H4 (cell line): Measurements from ENCODE around the gene SPG11. TPM values are rescaled to one million over a fixed set of nuclear protein-coding genes. Genes with fewer than 3 reads are reported as not detected.

Experiments used
- DNase-seq: peaks from one replicate; pipeline ENCODE4 v3.0.0-alpha.2; 2015; ENCODE audit warnings: low spot score
- total RNA-seq: library from RNA; depleted of rRNA; stranded (reverse); fragments of >200 nt; shearing (Covaris generic); gene quantifications from 2 replicates; pipeline ENCODE4 v1.2.3, GENCODE V29; 2014; rRNA removed

The SPG11 gene
- total RNA-seq, 1 experiment from 2014 or later: 30.1 TPM

DNA sequence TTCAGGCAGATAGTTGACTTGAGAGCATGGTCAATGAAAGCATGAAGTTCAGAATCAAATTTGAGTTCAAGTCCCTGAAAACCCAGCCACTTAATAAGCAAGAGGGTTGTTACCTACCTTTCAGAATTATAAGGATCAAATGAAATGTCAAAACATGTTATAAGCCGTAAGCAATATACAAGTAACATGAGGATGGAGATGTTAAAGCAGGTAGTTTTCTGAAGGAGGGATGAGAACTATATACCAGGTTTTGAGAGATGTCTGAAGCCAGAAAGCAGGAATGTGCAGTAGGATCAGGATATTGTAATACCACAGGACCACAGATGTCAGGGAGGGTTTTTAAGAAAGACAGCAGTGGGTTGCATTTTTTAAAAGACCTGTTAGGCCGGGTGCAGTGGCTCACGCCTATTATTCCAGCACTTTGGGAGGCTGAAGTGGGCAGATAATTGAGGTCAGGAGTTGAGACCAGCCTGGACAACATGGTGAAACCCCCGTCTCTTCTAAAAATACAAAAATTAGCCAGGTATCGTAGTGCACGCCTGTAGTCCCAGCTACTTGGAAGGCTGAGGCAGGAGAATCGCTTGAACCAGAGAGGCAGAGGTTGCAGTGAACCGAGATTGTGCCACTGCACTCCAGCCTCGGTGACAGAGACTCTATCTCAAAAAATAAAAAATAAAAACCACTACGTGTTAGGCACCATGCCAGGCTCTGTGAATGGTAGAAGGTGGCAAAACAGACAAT, 133.4 kb downstream of the SPG11 start:
- DNase-seq: no peak

DNA sequence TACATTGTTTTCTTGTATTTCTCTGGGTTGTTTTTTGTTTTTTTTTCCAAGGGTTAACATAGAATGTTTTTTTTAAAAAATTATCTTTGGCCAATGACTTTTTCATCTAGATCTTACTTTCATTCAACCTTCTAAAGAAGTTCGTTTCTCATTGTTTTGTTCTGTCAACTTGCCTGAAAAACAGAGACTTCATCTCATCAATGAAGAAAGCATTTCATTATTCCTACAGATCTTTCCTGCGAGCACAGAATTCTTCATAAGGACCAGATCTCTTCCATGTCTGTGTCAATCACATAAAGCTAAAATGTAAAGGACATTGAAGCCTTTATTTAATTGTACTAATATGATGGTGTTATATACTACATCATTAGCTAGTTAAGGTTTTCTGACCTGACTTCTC, 136.2 kb downstream of the SPG11 start:
- no peak for DNase-seq

DNA sequence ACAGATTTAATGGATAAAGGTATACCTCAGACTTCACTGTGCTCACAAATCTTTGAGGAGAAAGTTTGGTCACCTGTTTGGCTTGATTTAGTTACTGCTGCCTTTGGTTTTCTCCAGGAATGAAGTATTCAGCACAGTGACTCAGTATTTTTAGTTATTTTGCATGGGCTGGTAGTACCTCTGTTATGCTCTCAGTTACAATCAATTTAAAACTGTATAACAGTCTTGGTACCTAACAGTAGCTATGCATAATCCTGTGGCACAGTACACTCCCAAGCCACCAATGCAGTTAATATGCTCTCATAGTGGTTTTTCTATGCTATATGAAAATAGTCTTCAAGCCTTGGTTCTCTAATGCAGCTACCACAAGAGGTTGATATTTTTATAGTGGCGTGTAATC, 138.4 kb downstream of the SPG11 start:
- DNase-seq: no peak

DNA sequence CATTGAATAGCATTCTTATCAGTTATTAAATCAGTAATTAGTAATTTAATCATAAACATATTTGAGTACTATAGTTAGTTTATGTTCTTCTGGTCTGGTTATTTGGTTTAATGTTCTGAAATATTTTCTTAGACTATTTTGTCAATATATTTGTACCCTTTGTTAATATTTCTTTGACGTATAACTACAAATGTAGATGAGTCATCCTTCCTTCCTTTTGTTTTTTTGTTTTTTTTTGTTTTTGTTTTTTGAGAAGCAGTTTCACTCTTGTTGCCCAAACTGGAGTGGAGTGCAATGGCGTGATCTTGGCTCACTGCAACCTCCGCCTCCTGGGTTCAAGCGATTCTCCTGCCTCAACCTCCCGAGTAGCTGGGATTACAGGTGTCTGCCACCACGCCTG, 143.9 kb downstream of the SPG11 start:
- DNase-seq: no peak

DNA sequence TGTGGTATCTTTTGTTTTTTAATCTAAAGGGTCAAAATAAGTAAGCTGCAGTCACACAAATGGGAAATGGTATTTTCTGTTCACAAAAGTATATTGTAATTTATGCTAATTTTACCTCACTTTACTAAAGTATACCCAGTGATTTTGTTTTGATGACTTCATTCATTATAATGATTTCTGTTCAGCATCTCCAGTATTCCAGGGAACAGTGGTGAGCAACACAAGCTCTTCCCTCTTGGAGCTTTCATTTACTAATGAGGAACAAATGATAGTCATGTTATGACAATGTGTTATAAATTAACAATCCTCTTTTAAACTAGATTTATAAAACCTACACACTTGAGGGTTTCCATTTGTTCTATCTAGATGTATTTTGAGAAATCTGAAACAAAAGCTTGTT, 147.0 kb downstream of the SPG11 start:
- no peak for DNase-seq

Other genes starting within 250 kb of the SPG11 start
- 46.6 and 75.7 TPM in 2 replicates for gene CTDSPL2, start 236.0 kb downstream of the SPG11 start, total RNA-seq
- 39.1 and 40.0 TPM in 2 replicates for gene EIF3J, start 126.5 kb downstream of the SPG11 start, total RNA-seq
- 0.12 and 0.77 TPM in 2 replicates for gene PATL2, start 47.7 kb upstream of the SPG11 start, total RNA-seq
- gene B2M, start 47.9 kb upstream of the SPG11 start, total RNA-seq: 5,194 and 5,459 TPM in 2 replicates
- 21.0 and 24.7 TPM in 2 replicates for gene TRIM69, start 72.9 kb upstream of the SPG11 start, total RNA-seq